ENCODE results near the gene PPIF.

PPIF gene

DNA sequence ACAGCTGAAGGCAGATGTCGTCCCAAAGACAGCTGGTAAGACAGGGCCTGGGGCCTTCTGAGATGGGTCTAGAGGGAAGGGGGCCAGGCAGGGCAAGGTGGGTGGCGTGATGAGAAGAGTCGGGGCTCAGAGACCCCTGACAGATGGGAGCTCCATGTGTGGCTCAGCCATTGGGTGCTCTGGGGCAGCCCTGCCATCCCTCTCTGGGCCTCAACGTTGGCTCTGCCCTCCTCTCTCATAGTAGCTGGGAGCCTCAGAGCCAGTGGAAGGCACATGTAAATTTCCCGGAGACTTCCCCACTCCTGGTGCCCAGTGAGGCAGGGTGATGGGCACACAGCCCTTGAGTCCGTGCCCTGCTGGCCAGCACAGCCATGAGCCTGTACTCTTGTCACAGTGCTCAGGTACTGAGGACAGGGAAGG lies 1.8 kb downstream of the PPIF start:
- no peak for DNase-seq (ENCODE audit: low read depth in 2 of 2)

DNA sequence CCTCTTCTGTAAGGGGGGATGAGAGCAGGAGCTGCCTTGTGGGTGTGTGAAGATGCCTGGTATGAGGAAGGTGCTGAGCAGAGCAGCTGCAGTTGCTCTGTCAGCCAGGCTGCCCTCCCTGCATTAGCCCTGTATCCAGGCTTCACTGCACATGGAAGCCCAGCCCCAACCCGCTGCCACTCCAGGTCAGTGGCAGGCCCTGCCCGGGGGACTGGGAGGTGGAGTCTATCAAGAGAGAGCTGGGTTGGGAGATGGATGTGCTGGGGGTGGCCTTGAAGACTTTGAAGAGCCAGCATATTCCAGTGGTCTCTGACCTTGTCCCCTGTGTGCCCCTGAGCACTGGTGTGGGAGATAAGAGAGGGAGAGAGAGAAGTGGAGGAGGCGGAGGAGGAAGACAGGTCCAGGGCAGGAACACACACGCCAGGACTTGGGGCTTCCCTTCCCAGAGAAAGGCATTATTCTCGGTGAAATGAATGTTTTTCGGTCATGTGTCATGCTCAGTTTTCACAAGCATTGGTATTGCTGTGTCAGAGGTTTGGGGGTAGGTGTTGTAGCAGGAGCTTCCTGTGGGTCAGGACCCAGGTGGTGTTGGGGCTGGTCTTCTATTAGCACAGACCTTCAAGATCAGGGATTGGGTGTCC lies 2.6 kb downstream of the PPIF start:
- DNase-seq (ENCODE audit: low read depth in 2 of 2), result no peak

DNA sequence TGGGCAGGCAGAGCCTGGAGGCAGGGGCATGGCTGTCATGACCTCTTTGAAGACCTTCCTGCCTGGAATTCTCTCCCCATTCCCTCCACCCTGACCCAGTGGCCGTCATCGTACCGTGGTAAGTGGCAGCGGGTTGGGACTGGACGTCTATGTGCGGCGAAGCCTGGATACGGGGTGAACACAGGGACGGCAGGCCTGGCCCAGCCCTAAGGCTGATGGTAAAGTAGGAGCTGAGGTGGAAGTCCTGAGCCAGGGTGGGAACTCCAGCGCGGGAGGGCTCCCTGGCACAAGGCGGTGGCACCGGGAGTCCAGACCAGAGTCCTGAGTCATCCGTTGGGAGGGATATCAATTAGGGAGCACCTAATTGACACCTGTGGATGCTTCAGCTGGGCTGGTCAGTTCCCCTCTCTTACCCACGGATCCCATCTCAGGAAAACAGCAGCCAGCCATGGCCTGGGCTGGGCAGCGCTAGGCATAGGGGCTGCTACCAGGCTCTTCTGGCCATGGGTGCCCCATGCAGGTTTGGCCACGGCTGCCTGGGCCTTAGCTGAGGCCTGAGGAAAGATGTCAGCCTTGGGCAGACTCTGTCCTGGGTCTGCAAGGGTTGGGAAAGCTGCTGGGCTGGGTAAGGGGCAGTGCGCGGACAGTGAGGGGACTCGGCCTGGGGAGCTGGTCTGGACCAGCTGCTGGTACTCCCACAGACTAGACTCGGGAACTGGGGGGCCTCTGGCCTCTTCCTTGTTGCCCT lies 3.3 kb downstream of the PPIF start:
- no peak for DNase-seq (ENCODE audit: low read depth in 2 of 2)

DNA sequence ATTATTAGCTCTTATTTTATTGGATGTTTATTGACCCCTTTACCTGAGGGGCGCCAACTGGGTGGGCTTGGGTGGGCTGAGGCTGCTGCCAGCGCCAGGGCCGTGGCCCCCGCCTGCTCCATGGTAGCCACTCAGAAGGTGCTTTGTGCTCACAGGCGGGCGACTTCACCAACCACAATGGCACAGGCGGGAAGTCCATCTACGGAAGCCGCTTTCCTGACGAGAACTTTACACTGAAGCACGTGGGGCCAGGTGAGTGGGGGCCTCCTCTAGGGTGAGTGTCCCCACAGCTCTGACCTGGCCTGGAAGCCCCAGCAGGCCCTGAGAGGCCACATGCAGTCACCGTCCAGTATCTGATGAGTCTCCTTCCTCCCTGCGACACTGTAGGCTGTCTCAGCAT lies 4.1 kb downstream of the PPIF start:
- DNase-seq (ENCODE audit: low read depth in 2 of 2), result no peak

GRCh38 chr10:79352035-79352877 lies 5.0 kb downstream of the PPIF start:
- no peak for DNase-seq (ENCODE audit: low read depth in 2 of 2)

DNA sequence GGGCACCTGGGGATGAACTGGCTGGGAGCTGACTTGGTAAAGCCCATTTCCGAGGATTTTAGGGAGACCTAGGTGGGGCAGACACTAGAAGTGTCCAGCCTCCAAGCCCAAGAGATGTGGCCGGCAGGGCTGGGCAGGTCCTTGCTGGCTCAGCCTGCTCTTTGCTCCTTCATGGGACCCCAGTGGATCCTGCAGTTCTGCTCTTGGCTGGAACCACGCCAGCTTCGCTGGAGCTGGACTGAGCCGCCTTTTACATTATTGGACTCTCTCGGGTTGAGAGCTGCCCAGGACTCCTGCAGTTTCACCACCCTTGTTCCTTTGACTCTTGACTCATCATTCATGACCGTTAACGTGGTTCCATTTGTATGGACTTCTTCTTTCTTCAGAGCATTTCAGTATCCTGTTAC lies 5.7 kb downstream of the PPIF start:
- no peak for DNase-seq (ENCODE audit: low read depth in 2 of 2)

DNA sequence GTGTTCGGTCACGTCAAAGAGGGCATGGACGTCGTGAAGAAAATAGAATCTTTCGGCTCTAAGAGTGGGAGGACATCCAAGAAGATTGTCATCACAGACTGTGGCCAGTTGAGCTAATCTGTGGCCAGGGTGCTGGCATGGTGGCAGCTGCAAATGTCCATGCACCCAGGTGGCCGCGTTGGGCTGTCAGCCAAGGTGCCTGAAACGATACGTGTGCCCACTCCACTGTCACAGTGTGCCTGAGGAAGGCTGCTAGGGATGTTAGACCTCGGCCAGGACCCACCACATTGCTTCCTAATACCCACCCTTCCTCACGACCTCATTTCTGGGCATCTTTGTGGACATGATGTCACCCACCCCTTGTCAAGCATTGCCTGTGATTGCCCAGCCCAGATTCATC lies 6.5 kb downstream of the PPIF start:
- no peak for DNase-seq (ENCODE audit: low read depth in 2 of 2)

- no peak for DNase-seq (ENCODE audit: low read depth in 2 of 2)
Measured at GRCh38 chr10:79354141-79354540, 6.9 kb downstream of the PPIF start.

DNA sequence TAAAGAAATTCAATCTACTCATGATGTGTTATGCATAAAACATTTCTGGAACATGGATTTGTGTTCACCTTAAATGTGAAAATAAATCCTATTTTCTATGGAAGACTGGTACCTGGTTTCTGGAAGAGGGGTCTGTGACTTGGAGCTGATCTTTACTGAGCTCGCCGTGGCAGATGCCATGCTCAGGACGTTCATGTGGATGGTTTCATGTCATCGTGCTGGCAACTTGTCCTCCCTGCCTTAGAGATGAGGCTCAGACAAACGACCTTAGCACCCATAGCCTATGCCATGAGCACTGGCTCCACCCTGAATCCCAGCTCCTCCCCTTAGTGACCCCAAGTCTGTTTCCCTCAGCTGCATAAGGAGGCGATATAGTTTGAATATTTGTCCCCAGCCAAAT lies 7.3 kb downstream of the PPIF start:
- DNase-seq (ENCODE audit: low read depth in 2 of 2), result no peak

DNA sequence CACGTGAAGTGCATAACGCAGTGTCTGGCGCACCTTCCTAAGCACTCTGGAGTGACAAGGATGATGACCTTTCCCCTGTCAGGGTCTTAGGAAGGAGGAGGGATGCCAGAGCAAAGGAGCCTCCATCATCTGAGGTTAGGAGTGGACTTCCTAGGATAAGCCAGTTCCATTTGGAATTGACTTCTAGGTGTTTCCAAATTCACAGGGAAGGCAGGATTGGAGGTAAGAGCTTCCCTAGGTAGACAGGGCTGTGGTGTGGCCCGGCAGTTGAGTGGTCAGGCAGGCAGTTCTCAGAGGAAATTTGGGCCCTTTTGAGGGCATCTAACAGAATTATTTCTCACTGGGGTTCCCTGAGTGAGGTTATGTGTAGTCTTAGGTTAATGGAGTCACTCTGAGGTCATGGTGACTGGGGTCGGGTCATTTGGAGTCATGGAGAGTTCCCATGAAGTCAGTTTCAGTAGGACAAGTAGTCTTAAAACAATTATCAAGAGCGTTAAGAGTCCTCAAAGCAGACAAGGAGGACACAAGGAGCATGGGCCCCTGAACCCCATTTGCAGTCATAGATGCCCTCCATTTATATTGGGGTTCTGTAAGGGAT lies 8.2 kb downstream of the PPIF start:
- DNase-seq (ENCODE audit: low read depth in 2 of 2), result no peak

- DNase-seq (ENCODE audit: low read depth in 2 of 2), result no peak
Measured at GRCh38 chr10:79356104-79356503, 8.8 kb downstream of the PPIF start.

GRCh38 chr10:79357180-79357579 lies 9.9 kb downstream of the PPIF start:
- no peak for DNase-seq (ENCODE audit: low read depth in 2 of 2)

DNA sequence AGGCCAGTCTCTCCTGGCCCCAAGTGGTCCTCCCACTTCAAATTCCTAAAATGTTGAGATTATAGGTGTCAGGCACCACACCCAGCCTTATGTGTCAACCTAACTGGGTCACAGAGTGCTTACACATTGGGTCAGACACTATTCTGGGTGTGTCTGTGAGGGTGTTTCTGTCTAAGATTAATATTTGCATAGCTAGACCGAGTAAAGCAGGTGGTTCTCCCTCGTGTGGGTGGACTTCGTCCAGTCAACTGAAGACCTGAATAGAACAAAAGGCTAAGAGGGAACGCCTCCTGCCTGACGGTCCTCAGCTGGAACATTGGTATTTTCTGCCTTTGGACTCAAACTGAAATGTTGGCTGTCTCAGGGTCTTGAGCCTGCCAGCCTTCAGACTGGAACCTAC lies 11.5 kb downstream of the PPIF start:
- DNase-seq (ENCODE audit: low read depth in 2 of 2), result no peak

DNA sequence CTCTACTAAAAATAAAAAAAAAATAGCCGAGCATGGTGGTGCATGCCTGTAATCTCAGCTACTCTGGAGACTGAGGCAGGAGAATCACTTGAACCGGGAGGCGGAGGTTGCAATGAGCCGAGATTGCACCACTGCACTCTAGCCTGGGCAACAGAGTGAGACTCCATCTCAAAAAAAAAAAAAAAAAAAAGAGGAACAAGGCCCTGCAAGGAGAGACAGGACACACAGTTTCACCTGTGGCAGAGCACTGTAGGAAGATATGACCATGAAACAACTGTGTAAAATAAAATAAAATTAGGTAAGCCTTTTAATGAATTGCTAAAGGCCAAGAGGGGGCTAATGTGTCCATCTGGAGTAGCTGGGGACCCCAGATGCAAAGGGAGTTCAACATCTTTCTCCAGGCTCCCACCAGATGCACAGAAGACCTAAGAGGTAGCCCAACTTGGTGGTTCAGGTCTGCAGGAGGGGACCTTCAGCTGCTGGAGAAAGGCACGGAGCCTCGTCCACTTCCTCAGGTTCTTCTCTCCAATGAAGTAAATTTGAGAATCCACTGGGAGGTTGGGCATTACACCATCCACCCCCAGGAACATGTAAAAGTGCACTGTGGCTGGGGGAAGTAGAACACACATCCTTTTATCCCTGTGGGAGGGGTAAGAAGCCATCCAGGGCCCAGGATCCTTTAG lies 12.7 kb downstream of the PPIF start:
- DNase-seq (ENCODE audit: low read depth in 2 of 2), result no peak

- DNase-seq (ENCODE audit: low read depth in 2 of 2), result no peak
Measured at GRCh38 chr10:79360499-79361342, 13.5 kb downstream of the PPIF start.

GRCh38 chr10:79361726-79362397 lies 14.6 kb downstream of the PPIF start:
- DNase-seq (ENCODE audit: low read depth in 2 of 2), result no peak

DNA sequence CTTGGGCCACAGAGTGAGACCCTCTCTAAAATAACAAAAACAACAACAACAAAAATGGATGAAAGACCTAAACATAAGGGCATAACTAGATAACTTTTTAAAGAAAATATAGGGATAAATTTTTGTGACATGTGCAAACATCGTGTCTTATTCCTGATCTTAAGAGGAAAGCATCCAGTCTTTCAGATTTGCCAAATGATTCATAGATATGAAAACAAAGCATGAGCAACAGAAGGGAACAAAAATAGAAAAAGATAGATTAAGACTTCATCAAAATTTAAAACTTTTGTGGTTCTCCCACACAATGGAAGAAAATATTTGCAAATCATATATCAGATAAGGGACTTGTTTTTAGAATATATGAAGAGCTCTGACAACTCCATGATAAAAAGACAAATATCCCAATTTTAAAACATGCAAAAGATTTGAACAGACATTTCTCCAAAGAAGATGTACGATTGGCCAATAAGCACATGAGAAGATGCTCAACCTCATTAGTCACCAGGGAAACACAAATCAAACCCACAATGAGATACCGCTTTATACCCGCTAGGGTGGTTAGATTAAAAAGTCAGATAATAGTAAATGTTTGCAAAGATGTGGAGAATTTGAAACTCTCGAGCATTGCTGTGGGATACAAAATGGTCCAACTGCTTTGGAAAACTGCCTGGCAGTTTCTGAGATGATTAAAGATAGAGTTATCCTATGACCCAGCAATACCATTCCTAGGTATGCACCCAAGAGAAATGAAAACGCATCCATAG lies 20.3 kb downstream of the PPIF start:
- DNase-seq (ENCODE audit: low read depth in 2 of 2), result no peak

GRCh38 chr10:79372871-79373270 lies 25.6 kb downstream of the PPIF start:
- DNase-seq (ENCODE audit: low read depth in 2 of 2), result no peak

Data from stimulated activated CD4-positive, alpha-beta T cell treated with anti-CD3 and anti-CD28 coated beads, Interleukin-1b, Interleukin-23, amount 100 ng/mL, for 4 hours (primary cell).